Activated CD8-positive, alpha-beta memory T cell treated with anti-CD3 and anti-CD28 coated beads, Interleukin-2, amount 50 U/mL, for 48 hours (primary cell): ENCODE measurements around the gene IL10RB.
A peak's percentile ranks its signal among the peaks of the same experiment; 100 is the strongest.
"Not testable (repeated sequence)": the region's sequence is repeated elsewhere in the genome, so short reads cannot be mapped to it uniquely, and the experiment has no call there.

Source experiments
- DNase-seq: peaks from one replicate; pipeline ENCODE4 v3.0.0-alpha.2; 2020

IL10RB gene

GRCh38 chr21:33241846-33242245 is 24.3 kb upstream of the IL10RB start:
- DNase-seq: no peak

- DNase-seq: not testable (repeated sequence)
Measured at GRCh38 chr21:33242846-33243245, 23.3 kb upstream of the IL10RB start.

GRCh38 chr21:33244082-33244778 is 21.9 kb upstream of the IL10RB start:
- DNase-seq: no peak

- DNase-seq: no peak
Measured at GRCh38 chr21:33244779-33245105, 21.4 kb upstream of the IL10RB start.

GRCh38 chr21:33245289-33245918 is 20.8 kb upstream of the IL10RB start:
- no peak for DNase-seq

- DNase-seq: no peak
Measured at GRCh38 chr21:33246506-33246905, 19.7 kb upstream of the IL10RB start.

- no peak for DNase-seq
Measured at GRCh38 chr21:33246963-33247362, 19.2 kb upstream of the IL10RB start.

GRCh38 chr21:33247599-33247998 is 18.6 kb upstream of the IL10RB start:
- no peak for DNase-seq

- DNase-seq: no peak
Measured at GRCh38 chr21:33249331-33250002, 16.7 kb upstream of the IL10RB start.

- DNase-seq: no peak
Measured at GRCh38 chr21:33251119-33251518, 15.0 kb upstream of the IL10RB start.

- DNase-seq: not testable (repeated sequence)
Measured at GRCh38 chr21:33253382-33253781, 12.8 kb upstream of the IL10RB start.

- DNase-seq: no peak
Measured at GRCh38 chr21:33254766-33255165, 11.4 kb upstream of the IL10RB start.

- no peak for DNase-seq
Measured at GRCh38 chr21:33255404-33255803, 10.8 kb upstream of the IL10RB start.

- no peak for DNase-seq
Measured at GRCh38 chr21:33256019-33256418, 10.1 kb upstream of the IL10RB start.

- DNase-seq: no peak
Measured at GRCh38 chr21:33257094-33257803, 8.9 kb upstream of the IL10RB start.

- no peak for DNase-seq
Measured at GRCh38 chr21:33258475-33258874, 7.7 kb upstream of the IL10RB start.

- no peak for DNase-seq
Measured at GRCh38 chr21:33259428-33259827, 6.7 kb upstream of the IL10RB start.

- no peak for DNase-seq
Measured at GRCh38 chr21:33259995-33260394, 6.2 kb upstream of the IL10RB start.

GRCh38 chr21:33261635-33262034 is 4.5 kb upstream of the IL10RB start:
- no peak for DNase-seq

- no peak for DNase-seq
Measured at GRCh38 chr21:33262921-33263320, 3.2 kb upstream of the IL10RB start.

- no peak for DNase-seq
Measured at GRCh38 chr21:33264561-33264960, 1.6 kb upstream of the IL10RB start.

GRCh38 chr21:33265664-33266049 is 510 bp upstream of the IL10RB start:
- no peak for DNase-seq

GRCh38 chr21:33266789-33267135 is 595 bp downstream of the IL10RB start:
- DNase-seq: peak; percentile 70

- DNase-seq: no peak
Measured at GRCh38 chr21:33267250-33267649, 1.1 kb downstream of the IL10RB start.
